A549 (cell line): ENCODE measurements around the gene RPTOR. TPM values are rescaled to one million over a fixed set of nuclear protein-coding genes. Genes with fewer than 3 reads are reported as not detected.

Experiments used
- ATAC-seq, 2 experiments: fragments of 200-7000 bp in 1 of 2; fragments of >200 bp in 1 of 2; cut with Nextera tagmentation in 1 of 2; cut with Tn5 transposase in 1 of 2; 3 replicates each; pipeline versions ENCODE4 v1.8.0 to v1.9.1; 2018 to 2020; ENCODE audit warnings: mild to moderate bottlenecking in 1 of 2, moderate library complexity in 1 of 2
- CTCF ChIA-PET: fragments of 300-600 bp; sonication (Branson Sonifier 250); formaldehyde crosslinking; extraction: SDS; loops from one replicate; lab custom pipeline; 2021; ENCODE audit warnings: antibody characterized with exemption, inconsistent platforms; lab: Yijun Ruan, JAX
- POLR2A ChIA-PET: fragments of 350-600 bp; formaldehyde crosslinking; extraction: SDS; loops from one replicate; lab custom pipeline; 2021; ENCODE audit warnings: antibody characterized with exemption, inconsistent platforms; lab: Yijun Ruan, JAX
- DNase-seq, 2 experiments: peaks; one replicate each; pipeline versions ENCODE4 v3.0.0 to v3.0.0-alpha.2; 2011 to 2016; ENCODE audit warnings: low read depth in 1 of 2, low spot score in 1 of 2
- FAIRE-seq: peaks from 2 replicates; lab custom pipeline; 2011; peaks lifted over from hg19 to GRCh38; lab: Jason Lieb, UNC
- H3K27ac ChIP-seq, 2 experiments: fragments of >200 bp; sonication (Bioruptor Twin); formaldehyde crosslinking; 3 replicates each; pipeline ENCODE4 v1.5.1; 2016 to 2017
- H3K4me1 ChIP-seq: fragments of >200 bp; sonication (Bioruptor Twin); formaldehyde crosslinking; 3 replicates; pipeline ENCODE4 v1.6.1; 2016
- H3K4me2 ChIP-seq: fragments of >200 bp; sonication (Bioruptor Twin); formaldehyde crosslinking; 3 replicates; pipeline ENCODE4 v1.6.1; 2016
- H3K4me3 ChIP-seq: fragments of >200 bp; sonication (Bioruptor Twin); formaldehyde crosslinking; 3 replicates; pipeline ENCODE4 v1.5.1; 2016
- H3K9me3 ChIP-seq: fragments of >200 bp; sonication (Bioruptor Twin); formaldehyde crosslinking; 3 replicates; pipeline ENCODE4 v1.6.1; 2016
- BHLHE40 ChIP-seq: IDR thresholded peaks from 2 replicates; pipeline ENCODE4 v1.6.1; 2012; ENCODE audit warnings: low read depth, low read length, inconsistent platforms
- CBX2 ChIP-seq: fragments of 200-600 bp; sonication (generic); IDR thresholded peaks from 2 replicates; pipeline ENCODE4 v1.6.1; 2016; ENCODE audit warnings: low read depth, mild to moderate bottlenecking, borderline replicate concordance
- CEBPB ChIP-seq, 2 experiments: fragments of >200 bp in 1 of 2; sonication (Bioruptor Twin) in 1 of 2; formaldehyde crosslinking in 1 of 2; IDR thresholded peaks; 2 replicates each; pipeline ENCODE4 v1.6.1; 2012 to 2016
- CHD2 ChIP-seq: fragments of 150-350 bp; IDR thresholded peaks from 2 replicates; pipeline ENCODE4 v1.6.1; 2014; ENCODE audit warnings: low read length; ENCODE audit not compliant: partially characterized antibody
- CTCF ChIP-seq: fragments of >200 bp; sonication (Bioruptor Twin); formaldehyde crosslinking; IDR thresholded peaks from 3 replicates; pipeline ENCODE4 v1.5.1; 2016
- EP300 ChIP-seq, 2 experiments: fragments of >200 bp; sonication (Bioruptor Twin); formaldehyde crosslinking; IDR thresholded peaks; 2 replicates in 1 of 2; 3 replicates in 1 of 2; pipeline ENCODE4 v1.6.1; 2016 to 2017
- FOSL2 ChIP-seq, 2 experiments: fragments of 450-650 bp in 1 of 2; fragments of >200 bp in 1 of 2; sonication (Bioruptor Twin) in 1 of 2; formaldehyde crosslinking; IDR thresholded peaks; 2 replicates each; pipeline versions ENCODE4 v1.5.0 to v1.6.1; 2016 to 2020; ENCODE audit warnings: mild to moderate bottlenecking in 1 of 2, moderate library complexity in 1 of 2
- GATA3 ChIP-seq: IDR thresholded peaks from 2 replicates; pipeline ENCODE4 v1.6.1; 2012; ENCODE audit warnings: borderline replicate concordance
- HDAC2 ChIP-seq: fragments of 200-600 bp; sonication (generic); IDR thresholded peaks from 2 replicates; pipeline ENCODE4 v1.6.1; 2016
- HEYL ChIP-seq: fragments of 250-450 bp; sonication (Bioruptor Pico); IDR thresholded peaks from 2 replicates; pipeline ENCODE4 v1.8.0; 2021; ENCODE audit warnings: mild to moderate bottlenecking, moderate library complexity
- HMGXB4 ChIP-seq: fragments of 250-450 bp; sonication (Bioruptor Pico); IDR thresholded peaks from 2 replicates; pipeline ENCODE4 v1.5.0; 2021; ENCODE audit warnings: mild to moderate bottlenecking, moderate library complexity, borderline replicate concordance
- JUN ChIP-seq, 2 experiments: fragments of >200 bp; sonication (Bioruptor Twin); formaldehyde crosslinking; IDR thresholded peaks; 2 replicates in 1 of 2; 3 replicates in 1 of 2; pipeline ENCODE4 v1.6.1; 2016 to 2017
- JUNB ChIP-seq: fragments of >200 bp; sonication (Bioruptor Twin); formaldehyde crosslinking; IDR thresholded peaks from 2 replicates; pipeline ENCODE4 v1.6.1; 2016
- MAFK ChIP-seq: fragments of 450-650 bp; IDR thresholded peaks from 2 replicates; pipeline ENCODE4 v1.6.1; 2014; ENCODE audit not compliant: partially characterized antibody
- NFE2L2 ChIP-seq: fragments of 150-350 bp; conservative IDR thresholded peaks from 2 replicates; pipeline ENCODE4 v1.6.1; 2014; ENCODE audit warnings: low read length
- POLR2A ChIP-seq: IDR thresholded peaks from 2 replicates; pipeline ENCODE4 v1.6.1; 2012; ENCODE audit warnings: mild to moderate bottlenecking, low read length
- RFX5 ChIP-seq: fragments of 450-650 bp; IDR thresholded peaks from 2 replicates; pipeline ENCODE4 v1.7.1; 2014; ENCODE audit warnings: antibody characterized with exemption, mild to moderate bottlenecking, moderate library complexity
- SMC3 ChIP-seq: fragments of >200 bp; sonication (Bioruptor Twin); formaldehyde crosslinking; IDR thresholded peaks from 3 replicates; pipeline ENCODE4 v1.6.1; 2018; ENCODE audit warnings: inconsistent platforms
- ZFP36 ChIP-seq: fragments of 450-650 bp; IDR thresholded peaks from 2 replicates; pipeline ENCODE4 v1.6.1; 2014; ENCODE audit warnings: borderline replicate concordance; ENCODE audit not compliant: partially characterized antibody
- WGBS: methylation state at CpG from one replicate; pipeline ENCODE4 v1.1.6; 2017; ENCODE audit errors: missing lambda C conversion rate; 5-methylcytosine and 5-hydroxymethylcytosine counted together
- polyA plus RNA-seq, 4 experiments: library from polyadenylated mRNA; depleted of rRNA in 3 of 4; stranded (reverse); fragments of >200 nt; fragmentation: RNase III in 1 of 4; extraction: RNeasy Plus Mini Kit Qiagen cat#74134 plus additional on column Dnase treatment in 1 of 4; gene quantifications; 2 replicates in 3 of 4; 3 replicates in 1 of 4; pipeline ENCODE4 v1.2.3, GENCODE V29; 2011 to 2017
- TF ChIP-seq, protein P1 (sequence below): IDR thresholded peaks from 2 replicates; pipeline ENCODE4 v1.6.1; 2012; ENCODE audit warnings: low read depth, borderline replicate concordance
- TF ChIP-seq, protein P2 (sequence below): fragments of 250-450 bp; sonication (Bioruptor Pico); IDR thresholded peaks from 2 replicates; pipeline ENCODE4 v1.5.0; 2020; ENCODE audit warnings: low read depth, mild to moderate bottlenecking, moderate library complexity
- TF ChIP-seq, protein P3 (sequence below): IDR thresholded peaks from 2 replicates; pipeline ENCODE4 v1.6.1; 2012

The RPTOR gene
- polyA plus RNA-seq, 2 of the 4 experiments (the other 2 are of a cell fraction), result 10.8 to 27.1 TPM

DNA sequence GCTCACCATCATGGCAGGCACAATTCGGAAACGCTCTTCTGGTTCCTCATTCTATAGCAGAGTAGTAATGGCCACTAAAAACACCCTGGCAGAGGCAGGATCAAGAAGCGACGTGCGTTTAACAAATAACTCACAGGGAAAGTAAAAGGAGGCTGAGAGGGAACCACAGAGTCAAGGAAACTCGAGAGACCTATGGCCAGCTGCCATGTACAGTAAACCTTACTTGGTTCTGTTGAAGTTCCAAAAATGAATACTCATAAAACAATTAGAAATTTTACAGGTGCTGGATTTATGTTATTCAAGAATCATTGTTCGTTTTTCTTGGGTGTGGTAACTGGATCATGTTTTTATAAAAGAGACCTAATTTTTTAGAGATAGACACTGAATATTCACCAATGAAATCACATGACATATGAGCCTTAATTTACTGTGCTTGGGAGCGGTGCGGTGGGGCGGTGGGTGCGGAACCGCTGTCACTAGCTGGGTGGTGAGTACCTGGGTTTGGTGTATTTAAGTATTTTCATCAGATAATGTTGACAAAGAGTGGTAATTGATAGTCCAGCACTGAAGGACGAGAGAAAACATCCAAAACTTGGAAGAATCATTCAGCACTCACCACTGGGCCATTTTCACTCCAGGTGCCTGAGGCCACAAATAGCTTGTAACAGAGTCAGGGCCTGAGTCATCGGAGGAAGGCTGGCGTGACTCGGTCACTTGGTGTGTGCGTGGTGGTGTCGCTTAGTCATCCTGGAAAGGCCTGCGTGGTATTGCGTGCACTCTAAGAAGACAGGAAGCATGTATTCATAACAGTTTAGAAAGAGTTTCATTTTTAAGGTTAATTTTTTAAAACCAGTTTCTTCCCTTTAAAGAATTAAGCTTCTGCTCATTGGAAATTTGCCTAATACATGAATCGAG is 311.6 kb downstream of the RPTOR start:
- H3K4me3 ChIP-seq, result no peak overlapping the region
- ATAC-seq (peak; percentile 92 to 93), DNase-seq (peak; percentile 93 to 96), FAIRE-seq (peak; percentile 97)
- peaks cover 46% of the 10 kb centered on the region for H3K4me1 ChIP-seq
- ChIA-PET POLR2A (interaction anchor here (1.2 kb wide), 1 partner anchor 401 kb away, joined by 6 read pairs; no protein-coding TSS in a partner anchor), CTCF (interaction anchor here (1.0 to 1.9 kb wide), 12 partner anchors 9 to 114 kb away, joined by 3 to 8 read pairs (median 4); no protein-coding TSS in a partner anchor)
- H3K9me3 ChIP-seq, result no peaks in the 10 kb centered on the region
- TF ChIP-seq MAFK (peak; percentile 82), HMGXB4 (CRISPR knock-in tag) (no peak), GATA3 (peak; percentile 70; the same call in 1 of the 2 replicates), FOSL2 (IDR thresholded peaks at IDR 0.05) (peak; percentile 98), FOSL2 (CRISPR knock-in tag; IDR thresholded peaks at IDR 0.05) (peak; percentile 99), NFE2L2 (peak; percentile 52; the same call in 1 of the 2 replicates), CHD2 (no peak), CTCF (no peak), EP300 (IDR thresholded peaks at IDR 0.05) (peak; percentile 20 to 50; a peak in 2 of 5 replicates), JUN (IDR thresholded peaks at IDR 0.05) (peak; percentile 57 to 73; a peak in 3 of 5 replicates), JUNB (peak; percentile 94), RFX5 (no peak), CEBPB (IDR thresholded peaks at IDR 0.05) (peak in 1 of 2 experiments; percentile 49; a peak in 1 of 4 replicates), HEYL (CRISPR knock-in tag) (no peak), HDAC2 (no peak), POLR2A (no peak), CBX2 (no peak), BHLHE40 (peak; percentile 10; the same call in 1 of the 2 replicates), SMC3 (peak; percentile 13; the same call in 1 of the 3 replicates), ZFP36 (no peak)
- TF ChIP-seq, protein P1, sequence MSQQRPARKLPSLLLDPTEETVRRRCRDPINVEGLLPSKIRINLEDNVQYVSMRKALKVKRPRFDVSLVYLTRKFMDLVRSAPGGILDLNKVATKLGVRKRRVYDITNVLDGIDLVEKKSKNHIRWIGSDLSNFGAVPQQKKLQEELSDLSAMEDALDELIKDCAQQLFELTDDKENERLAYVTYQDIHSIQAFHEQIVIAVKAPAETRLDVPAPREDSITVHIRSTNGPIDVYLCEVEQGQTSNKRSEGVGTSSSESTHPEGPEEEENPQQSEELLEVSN, result peak; percentile 35; the same call in 1 of the 2 replicates
- TF ChIP-seq, protein P2, sequence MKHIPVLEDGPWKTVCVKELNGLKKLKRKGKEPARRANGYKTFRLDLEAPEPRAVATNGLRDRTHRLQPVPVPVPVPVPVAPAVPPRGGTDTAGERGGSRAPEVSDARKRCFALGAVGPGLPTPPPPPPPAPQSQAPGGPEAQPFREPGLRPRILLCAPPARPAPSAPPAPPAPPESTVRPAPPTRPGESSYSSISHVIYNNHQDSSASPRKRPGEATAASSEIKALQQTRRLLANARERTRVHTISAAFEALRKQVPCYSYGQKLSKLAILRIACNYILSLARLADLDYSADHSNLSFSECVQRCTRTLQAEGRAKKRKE (CRISPR knock-in tag), result peak; percentile 40; the same call in 1 of the 2 replicates
- TF ChIP-seq, protein P3, sequence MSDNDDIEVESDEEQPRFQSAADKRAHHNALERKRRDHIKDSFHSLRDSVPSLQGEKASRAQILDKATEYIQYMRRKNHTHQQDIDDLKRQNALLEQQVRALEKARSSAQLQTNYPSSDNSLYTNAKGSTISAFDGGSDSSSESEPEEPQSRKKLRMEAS, result peak; percentile 93
- peak overlapping the region; percentile 77 to 86 for H3K27ac ChIP-seq
- 47% methylated on average over 21 of the region's 21 CpGs for WGBS
- H3K4me2 ChIP-seq, result peak overlapping the region; percentile 74
